HepG2 (cell line): ENCODE data around the gene ECHDC1. TPM values are rescaled to one million over a fixed set of nuclear protein-coding genes. Genes with fewer than 3 reads are reported as not detected.

ENCODE experiments used
- CHD4 ChIP-seq: fragments of 200-600 bp; sonication (generic); IDR thresholded peaks from 2 replicates; pipeline ENCODE4 v1.7.0; 2017; ENCODE audit warnings: mild to moderate bottlenecking, low read length, borderline replicate concordance
- NFE2L1 ChIP-seq: sonication (generic); formaldehyde crosslinking; IDR thresholded peaks from 2 replicates; pipeline ENCODE4 v1.4.0; 2020; ENCODE audit warnings: missing genetic modification reagents, mild to moderate bottlenecking, borderline replicate concordance
- PPARG ChIP-seq: conservative IDR thresholded peaks from 2 replicates; pipeline ENCODE4 v1.6.1; 2016; ENCODE audit warnings: missing biosample characterization, missing genetic modification reagents
- YEATS2 ChIP-seq: sonication (generic); formaldehyde crosslinking; IDR thresholded peaks from 2 replicates; pipeline ENCODE4 v1.4.0; 2020; ENCODE audit warnings: missing genetic modification reagents, borderline replicate concordance
- ZIK1 ChIP-seq: sonication (generic); formaldehyde crosslinking; IDR thresholded peaks from 2 replicates; pipeline ENCODE4 v1.5.0; 2020; ENCODE audit warnings: mild to moderate bottlenecking, low read depth, missing genetic modification reagents, borderline replicate concordance
- ZNF451 ChIP-seq: sonication (generic); formaldehyde crosslinking; IDR thresholded peaks from 2 replicates; pipeline ENCODE4 v1.5.0; 2020; ENCODE audit warnings: mild to moderate bottlenecking, missing genetic modification reagents
- ZNF530 ChIP-seq: sonication (generic); formaldehyde crosslinking; IDR thresholded peaks from 2 replicates; pipeline ENCODE4 v1.5.0; 2020; ENCODE audit warnings: low read depth, mild to moderate bottlenecking, missing genetic modification reagents
- polyA plus RNA-seq, 8 experiments: library from polyadenylated mRNA; depleted of rRNA in 3 of 8; stranded (reverse) in 7 of 8; unstranded in 1 of 8; fragments of >200 nt; fragmentation: Illumina TruSeq in 4 of 8; extraction: Trizol in 4 of 8; gene quantifications; 2 replicates each; pipeline versions ENCODE4 v1.2.1 to v1.2.3, GENCODE V29; 2011 to 2016; ENCODE audit warnings: low read depth in 4 of 8, missing spikeins in 1 of 8, mixed read lengths in 1 of 8; ENCODE audit not compliant: insufficient read depth in 1 of 8
- total RNA-seq, 5 experiments: library from RNA; depleted of rRNA; stranded (reverse); fragments of >200 nt; fragmentation: Illumina TruSeq; extraction: Trizol; gene quantifications; 2 replicates each; pipeline ENCODE4 v1.2.3, GENCODE V29; 2016; ENCODE audit warnings: low read depth in 1 of 5
- TF ChIP-seq, protein P1 (sequence below): sonication (generic); formaldehyde crosslinking; IDR thresholded peaks from 2 replicates; pipeline ENCODE4 v1.9.0; 2021; ENCODE audit warnings: missing genetic modification reagents, borderline replicate concordance
- TF ChIP-seq, protein P2 (sequence below): sonication (generic); formaldehyde crosslinking; IDR thresholded peaks from 2 replicates; pipeline ENCODE4 v1.5.1; 2020; ENCODE audit warnings: mild to moderate bottlenecking, missing genetic modification reagents, borderline replicate concordance

Gene ECHDC1
- total and polyA plus RNA-seq, 2 of the 13 experiments (the other 11 are each of a cell fraction or from before 2014, with no cell fraction given) = 32.8 to 98.1 TPM

DNA sequence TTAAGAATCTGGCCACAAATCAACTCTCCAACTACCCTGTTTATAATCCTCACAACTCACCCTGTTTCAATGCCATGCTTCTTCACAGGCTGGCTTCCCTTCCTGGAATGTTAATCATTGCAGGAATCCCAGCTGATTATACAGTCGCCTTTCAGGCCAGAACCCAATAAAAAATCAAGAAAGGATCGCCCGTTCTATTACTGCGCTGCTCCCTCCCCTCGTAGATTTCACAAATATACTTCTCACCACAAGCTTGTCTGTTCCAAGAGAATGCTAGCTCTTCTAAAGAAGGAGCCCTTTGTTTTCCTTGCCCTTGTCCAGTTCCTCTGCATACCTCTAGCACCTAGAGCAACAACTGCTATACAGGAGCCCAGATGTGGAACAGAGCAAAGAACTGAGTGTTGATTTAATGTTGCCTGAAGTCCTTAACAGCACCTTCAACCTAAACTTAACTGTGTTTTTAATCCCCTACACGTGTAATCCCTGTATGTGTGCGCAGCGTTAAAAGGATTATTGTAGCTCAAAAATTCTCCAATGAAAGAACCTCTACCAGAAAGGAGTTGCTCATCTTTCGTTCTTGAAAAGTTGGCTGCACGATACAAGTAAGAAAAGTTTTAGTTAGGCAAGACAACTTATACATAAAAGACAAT is 988 bp downstream of the ECHDC1 start (continued):
- TF ChIP-seq, protein P1, sequence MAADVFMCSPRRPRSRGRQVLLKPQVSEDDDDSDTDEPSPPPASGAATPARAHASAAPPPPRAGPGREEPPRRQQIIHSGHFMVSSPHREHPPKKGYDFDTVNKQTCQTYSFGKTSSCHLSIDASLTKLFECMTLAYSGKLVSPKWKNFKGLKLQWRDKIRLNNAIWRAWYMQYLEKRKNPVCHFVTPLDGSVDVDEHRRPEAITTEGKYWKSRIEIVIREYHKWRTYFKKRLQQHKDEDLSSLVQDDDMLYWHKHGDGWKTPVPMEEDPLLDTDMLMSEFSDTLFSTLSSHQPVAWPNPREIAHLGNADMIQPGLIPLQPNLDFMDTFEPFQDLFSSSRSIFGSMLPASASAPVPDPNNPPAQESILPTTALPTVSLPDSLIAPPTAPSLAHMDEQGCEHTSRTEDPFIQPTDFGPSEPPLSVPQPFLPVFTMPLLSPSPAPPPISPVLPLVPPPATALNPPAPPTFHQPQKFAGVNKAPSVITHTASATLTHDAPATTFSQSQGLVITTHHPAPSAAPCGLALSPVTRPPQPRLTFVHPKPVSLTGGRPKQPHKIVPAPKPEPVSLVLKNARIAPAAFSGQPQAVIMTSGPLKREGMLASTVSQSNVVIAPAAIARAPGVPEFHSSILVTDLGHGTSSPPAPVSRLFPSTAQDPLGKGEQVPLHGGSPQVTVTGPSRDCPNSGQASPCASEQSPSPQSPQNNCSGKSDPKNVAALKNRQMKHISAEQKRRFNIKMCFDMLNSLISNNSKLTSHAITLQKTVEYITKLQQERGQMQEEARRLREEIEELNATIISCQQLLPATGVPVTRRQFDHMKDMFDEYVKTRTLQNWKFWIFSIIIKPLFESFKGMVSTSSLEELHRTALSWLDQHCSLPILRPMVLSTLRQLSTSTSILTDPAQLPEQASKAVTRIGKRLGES (CRISPR knock-in tag) = no peak
- TF ChIP-seq CHD4 (no peak), PPARG (CRISPR knock-in tag) (no peak), NFE2L1 (CRISPR knock-in tag) (no peak), ZIK1 (CRISPR knock-in tag) (no peak; the same call in 1 of the 2 replicates), YEATS2 (no peak), ZNF530 (no peak), ZNF451 (CRISPR knock-in tag) (no peak)
- TF ChIP-seq, protein P2, sequence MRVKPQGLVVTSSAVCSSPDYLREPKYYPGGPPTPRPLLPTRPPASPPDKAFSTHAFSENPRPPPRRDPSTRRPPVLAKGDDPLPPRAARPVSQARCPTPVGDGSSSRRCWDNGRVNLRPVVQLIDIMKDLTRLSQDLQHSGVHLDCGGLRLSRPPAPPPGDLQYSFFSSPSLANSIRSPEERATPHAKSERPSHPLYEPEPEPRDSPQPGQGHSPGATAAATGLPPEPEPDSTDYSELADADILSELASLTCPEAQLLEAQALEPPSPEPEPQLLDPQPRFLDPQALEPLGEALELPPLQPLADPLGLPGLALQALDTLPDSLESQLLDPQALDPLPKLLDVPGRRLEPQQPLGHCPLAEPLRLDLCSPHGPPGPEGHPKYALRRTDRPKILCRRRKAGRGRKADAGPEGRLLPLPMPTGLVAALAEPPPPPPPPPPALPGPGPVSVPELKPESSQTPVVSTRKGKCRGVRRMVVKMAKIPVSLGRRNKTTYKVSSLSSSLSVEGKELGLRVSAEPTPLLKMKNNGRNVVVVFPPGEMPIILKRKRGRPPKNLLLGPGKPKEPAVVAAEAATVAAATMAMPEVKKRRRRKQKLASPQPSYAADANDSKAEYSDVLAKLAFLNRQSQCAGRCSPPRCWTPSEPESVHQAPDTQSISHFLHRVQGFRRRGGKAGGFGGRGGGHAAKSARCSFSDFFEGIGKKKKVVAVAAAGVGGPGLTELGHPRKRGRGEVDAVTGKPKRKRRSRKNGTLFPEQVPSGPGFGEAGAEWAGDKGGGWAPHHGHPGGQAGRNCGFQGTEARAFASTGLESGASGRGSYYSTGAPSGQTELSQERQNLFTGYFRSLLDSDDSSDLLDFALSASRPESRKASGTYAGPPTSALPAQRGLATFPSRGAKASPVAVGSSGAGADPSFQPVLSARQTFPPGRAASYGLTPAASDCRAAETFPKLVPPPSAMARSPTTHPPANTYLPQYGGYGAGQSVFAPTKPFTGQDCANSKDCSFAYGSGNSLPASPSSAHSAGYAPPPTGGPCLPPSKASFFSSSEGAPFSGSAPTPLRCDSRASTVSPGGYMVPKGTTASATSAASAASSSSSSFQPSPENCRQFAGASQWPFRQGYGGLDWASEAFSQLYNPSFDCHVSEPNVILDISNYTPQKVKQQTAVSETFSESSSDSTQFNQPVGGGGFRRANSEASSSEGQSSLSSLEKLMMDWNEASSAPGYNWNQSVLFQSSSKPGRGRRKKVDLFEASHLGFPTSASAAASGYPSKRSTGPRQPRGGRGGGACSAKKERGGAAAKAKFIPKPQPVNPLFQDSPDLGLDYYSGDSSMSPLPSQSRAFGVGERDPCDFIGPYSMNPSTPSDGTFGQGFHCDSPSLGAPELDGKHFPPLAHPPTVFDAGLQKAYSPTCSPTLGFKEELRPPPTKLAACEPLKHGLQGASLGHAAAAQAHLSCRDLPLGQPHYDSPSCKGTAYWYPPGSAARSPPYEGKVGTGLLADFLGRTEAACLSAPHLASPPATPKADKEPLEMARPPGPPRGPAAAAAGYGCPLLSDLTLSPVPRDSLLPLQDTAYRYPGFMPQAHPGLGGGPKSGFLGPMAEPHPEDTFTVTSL (CRISPR knock-in tag) = no peak
